ENCODE data around the gene HYOU1.

The HYOU1 gene

GRCh38 chr11:119093942-119094815, 37.2 kb upstream of the HYOU1 start:
- H3K4me2 ChIP-seq (ENCODE audit: low read length), result peak overlapping the region; percentile 97
- TF ChIP-seq CTCF (IDR thresholded peaks at IDR 0.05; ENCODE audit: low read length) (no peak), EZH2 (IDR thresholded peaks at IDR 0.05; ENCODE audit: borderline replicate concordance, low read length) (no peak)
- H2AFZ ChIP-seq (ENCODE audit: low read length), result no peak overlapping the region
- peak overlapping the region; percentile 100 for H3K9ac ChIP-seq (ENCODE audit: low read length)
- peaks cover 75% of the 10 kb centered on the region for H3K36me3 ChIP-seq (ENCODE audit: insufficient read depth, low read length)
- H3K4me3 ChIP-seq (ENCODE audit: low read depth, low read length, poor library complexity, severe bottlenecking), result peak overlapping the region; percentile 100
- peaks cover 3% of the 10 kb centered on the region for H3F3A ChIP-seq (ENCODE audit: insufficient read depth, low read length)
- H3K9me2 ChIP-seq (ENCODE audit: low read depth, low read length), result no peaks in the 10 kb centered on the region
- no peaks in the 10 kb centered on the region for H3K27me3 ChIP-seq (ENCODE audit: insufficient read depth, low read length)
- H4K20me1 ChIP-seq (ENCODE audit: insufficient read depth, low read length), result no peaks in the 10 kb centered on the region
- H3K79me2 ChIP-seq (ENCODE audit: insufficient read depth, low read length), result peaks cover 18% of the 10 kb centered on the region
- no peaks in the 10 kb centered on the region for H3K9me3 ChIP-seq (ENCODE audit: low read length)
- H3K27ac ChIP-seq (ENCODE audit: low read depth, low read length, poor library complexity, severe bottlenecking), result peak overlapping the region; percentile 86
- H3K4me1 ChIP-seq (ENCODE audit: insufficient read depth, low read length, severe bottlenecking), result peaks cover 36% of the 10 kb centered on the region

DNA sequence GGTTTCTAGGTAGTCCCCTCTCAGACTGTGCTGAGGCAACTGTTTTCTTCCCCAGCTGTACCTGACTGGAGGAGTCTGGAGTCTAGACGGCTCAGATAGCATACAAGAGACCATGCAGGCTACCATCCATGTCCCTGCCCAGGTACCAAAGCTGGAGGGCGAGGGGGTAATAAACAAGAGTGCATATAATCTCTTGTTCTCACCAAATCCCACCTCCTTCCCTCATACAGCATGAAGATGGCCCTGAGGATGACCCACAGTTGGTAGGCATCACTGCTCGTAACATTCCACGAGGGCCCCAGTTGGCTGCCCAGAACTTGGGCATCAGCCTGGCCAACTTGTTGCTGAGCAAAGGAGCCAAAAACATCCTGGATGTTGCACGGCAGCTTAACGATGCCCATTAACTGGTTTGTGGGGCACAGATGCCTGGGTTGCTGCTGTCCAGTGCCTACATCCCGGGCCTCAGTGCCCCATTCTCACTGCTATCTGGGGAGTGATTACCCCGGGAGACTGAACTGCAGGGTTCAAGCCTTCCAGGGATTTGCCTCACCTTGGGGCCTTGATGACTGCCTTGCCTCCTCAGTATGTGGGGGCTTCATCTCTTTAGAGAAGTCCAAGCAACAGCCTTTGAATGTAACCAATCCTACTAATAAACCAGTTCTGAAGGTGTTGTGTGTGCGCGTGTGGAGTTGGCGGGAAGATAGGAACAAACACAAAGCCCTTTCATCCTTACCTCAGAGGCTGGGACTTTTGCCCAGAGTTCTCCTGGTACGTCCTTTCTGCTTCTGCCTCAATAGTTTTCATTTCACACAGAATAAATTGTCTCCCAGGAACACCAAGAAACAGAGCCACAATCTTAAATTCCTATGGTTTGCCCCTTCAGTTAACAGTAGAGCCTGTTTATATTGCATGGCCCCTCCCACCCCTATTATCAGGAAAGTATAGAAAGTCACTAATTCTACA, 36.2 kb upstream of the HYOU1 start:
- no peak overlapping the region for H2AFZ ChIP-seq (ENCODE audit: low read length)
- peaks cover 3% of the 10 kb centered on the region for H3F3A ChIP-seq (ENCODE audit: insufficient read depth, low read length)
- peak overlapping the region; percentile 97 for H3K4me2 ChIP-seq (ENCODE audit: low read length)
- no peaks in the 10 kb centered on the region for H3K9me2 ChIP-seq (ENCODE audit: low read depth, low read length)
- peaks cover 68% of the 10 kb centered on the region for H3K36me3 ChIP-seq (ENCODE audit: insufficient read depth, low read length)
- H3K27me3 ChIP-seq (ENCODE audit: insufficient read depth, low read length), result no peaks in the 10 kb centered on the region
- H3K79me2 ChIP-seq (ENCODE audit: insufficient read depth, low read length), result peaks cover 18% of the 10 kb centered on the region
- TF ChIP-seq CTCF (IDR thresholded peaks at IDR 0.05; ENCODE audit: low read length) (no peak), EZH2 (IDR thresholded peaks at IDR 0.05; ENCODE audit: borderline replicate concordance, low read length) (no peak)
- peak overlapping the region; percentile 100 for H3K4me3 ChIP-seq (ENCODE audit: low read depth, low read length, poor library complexity, severe bottlenecking)
- H3K9me3 ChIP-seq (ENCODE audit: low read length), result no peaks in the 10 kb centered on the region
- no peaks in the 10 kb centered on the region for H4K20me1 ChIP-seq (ENCODE audit: insufficient read depth, low read length)
- peak overlapping the region; percentile 100 for H3K9ac ChIP-seq (ENCODE audit: low read length)
- H3K4me1 ChIP-seq (ENCODE audit: insufficient read depth, low read length, severe bottlenecking), result peaks cover 33% of the 10 kb centered on the region
- peak overlapping the region; percentile 86 for H3K27ac ChIP-seq (ENCODE audit: low read depth, low read length, poor library complexity, severe bottlenecking)

DNA sequence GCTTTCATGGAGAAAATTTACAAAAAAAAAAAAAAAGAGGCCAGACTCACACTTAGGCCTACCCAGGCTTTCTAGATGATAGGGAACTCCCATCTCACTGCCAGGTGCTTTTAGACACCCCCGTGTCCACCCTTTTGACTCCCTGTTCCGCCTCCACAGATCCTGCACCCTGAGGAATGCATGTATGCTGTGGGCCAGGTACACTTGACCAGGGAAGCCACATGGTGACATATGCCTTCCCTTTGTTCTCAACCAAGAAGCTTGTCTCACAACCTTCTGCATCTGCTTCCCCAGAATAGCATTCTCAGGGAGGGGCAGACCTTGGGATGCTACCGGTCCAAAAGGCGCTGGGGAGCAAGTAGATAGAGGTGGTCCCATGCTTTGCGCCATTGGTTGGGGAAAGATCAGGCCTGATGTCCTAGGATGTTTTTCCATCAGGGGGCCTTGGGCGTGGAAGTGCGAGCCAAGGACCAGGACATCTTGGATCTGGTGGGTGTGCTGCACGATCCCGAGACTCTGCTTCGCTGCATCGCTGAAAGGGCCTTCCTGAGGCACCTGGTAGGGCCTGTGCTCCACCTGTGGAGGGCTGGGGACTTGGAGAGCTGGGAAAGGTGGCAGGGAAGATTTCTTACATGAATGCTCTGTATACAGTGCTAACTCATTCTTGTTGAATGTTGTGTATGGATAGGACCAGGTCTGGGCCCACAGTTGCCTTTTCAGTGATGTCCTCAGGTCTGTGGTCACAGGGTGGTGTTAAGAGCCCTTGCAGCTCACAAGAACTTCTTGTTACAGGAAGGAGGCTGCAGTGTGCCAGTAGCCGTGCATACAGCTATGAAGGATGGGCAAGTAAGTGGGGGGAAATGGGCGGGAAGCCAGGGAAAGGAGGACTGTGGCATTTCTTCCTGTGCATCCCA, 35.2 kb upstream of the HYOU1 start:
- no peak for TF ChIP-seq EZH2 (IDR thresholded peaks at IDR 0.05; ENCODE audit: borderline replicate concordance, low read length)
- TF ChIP-seq CTCF (IDR thresholded peaks at IDR 0.05; ENCODE audit: low read length), result no peak
- peak overlapping the region; percentile 86 for H3K27ac ChIP-seq (ENCODE audit: low read depth, low read length, poor library complexity, severe bottlenecking)
- no peaks in the 10 kb centered on the region for H3K9me3 ChIP-seq (ENCODE audit: low read length)
- no peaks in the 10 kb centered on the region for H4K20me1 ChIP-seq (ENCODE audit: insufficient read depth, low read length)
- peaks cover 58% of the 10 kb centered on the region for H3K36me3 ChIP-seq (ENCODE audit: insufficient read depth, low read length)
- H3K79me2 ChIP-seq (ENCODE audit: insufficient read depth, low read length), result peaks cover 18% of the 10 kb centered on the region
- H3K27me3 ChIP-seq (ENCODE audit: insufficient read depth, low read length), result no peaks in the 10 kb centered on the region
- peak overlapping the region; percentile 100; the same call in 1 of the 2 replicates for H3K9ac ChIP-seq (ENCODE audit: low read length)
- no peak overlapping the region for H2AFZ ChIP-seq (ENCODE audit: low read length)
- peak overlapping the region; percentile 97 for H3K4me2 ChIP-seq (ENCODE audit: low read length)
- H3F3A ChIP-seq (ENCODE audit: insufficient read depth, low read length), result peaks cover 3% of the 10 kb centered on the region
- H3K4me1 ChIP-seq (ENCODE audit: insufficient read depth, low read length, severe bottlenecking), result peaks cover 29% of the 10 kb centered on the region
- peak overlapping the region; percentile 100 for H3K4me3 ChIP-seq (ENCODE audit: low read depth, low read length, poor library complexity, severe bottlenecking)
- H3K9me2 ChIP-seq (ENCODE audit: low read depth, low read length), result no peaks in the 10 kb centered on the region

Measured in OCI-LY1 (cell line).